SK-N-SH treated with all-trans-retinoic acid at 6 μM for 48 hours (cell line): Measurements from ENCODE around the gene GLIS1.

Experiments used
- ATAC-seq: fragments of 200-7000 bp; cut with Tn5 transposase; 3 replicates; pipeline ENCODE4 v1.9.1; 2020; ENCODE audit warnings: mild to moderate bottlenecking, moderate library complexity
- ARNTL ChIP-seq: fragments of 450-650 bp; formaldehyde crosslinking; IDR thresholded peaks from 2 replicates; pipeline ENCODE4 v1.5.0; 2020; ENCODE audit warnings: low read depth, mild to moderate bottlenecking, moderate library complexity, borderline replicate concordance
- BACH2 ChIP-seq: fragments of 250-450 bp; sonication (Bioruptor Pico); IDR thresholded peaks from 2 replicates; pipeline ENCODE4 v1.9.0; 2021; ENCODE audit warnings: mild to moderate bottlenecking, borderline replicate concordance
- CSDC2 ChIP-seq: fragments of 250-450 bp; sonication (Bioruptor Pico); IDR thresholded peaks from 2 replicates; pipeline ENCODE4 v1.5.0; 2020; ENCODE audit warnings: mild to moderate bottlenecking, moderate library complexity
- ESRRG ChIP-seq: fragments of 250-450 bp; sonication (Bioruptor Pico); IDR thresholded peaks from 2 replicates; pipeline ENCODE4 v1.6.1; 2021; ENCODE audit warnings: mild to moderate bottlenecking
- GLIS3 ChIP-seq: fragments of 250-450 bp; sonication (Bioruptor Pico); IDR thresholded peaks from 2 replicates; pipeline ENCODE4 v1.5.0; 2020; ENCODE audit warnings: mild to moderate bottlenecking, moderate library complexity
- ISL1 ChIP-seq: fragments of 250-450 bp; sonication (Bioruptor Pico); IDR thresholded peaks from 2 replicates; pipeline ENCODE4 v2.1.2; 2022; ENCODE audit warnings: mild to moderate bottlenecking, moderate library complexity
- OSR1 ChIP-seq: fragments of 250-450 bp; sonication (Bioruptor Pico); IDR thresholded peaks from 2 replicates; pipeline ENCODE4 v1.8.0; 2022; ENCODE audit warnings: moderate library complexity, mild to moderate bottlenecking, inconsistent platforms
- PATZ1 ChIP-seq: fragments of 250-450 bp; sonication (Bioruptor Pico); IDR thresholded peaks from 2 replicates; pipeline ENCODE4 v1.8.0; 2020; ENCODE audit warnings: mild to moderate bottlenecking, moderate library complexity, borderline replicate concordance
- POU6F1 ChIP-seq: fragments of 250-450 bp; sonication (Bioruptor Pico); IDR thresholded peaks from 2 replicates; pipeline ENCODE4 v1.8.0; 2021; ENCODE audit warnings: low read depth, mild to moderate bottlenecking, moderate library complexity, borderline replicate concordance
- PPARA ChIP-seq: fragments of 250-450 bp; sonication (Bioruptor Pico); IDR thresholded peaks from 2 replicates; pipeline ENCODE4 v1.5.0; 2020; ENCODE audit warnings: mild to moderate bottlenecking, borderline replicate concordance
- RARB ChIP-seq: fragments of 250-450 bp; sonication (Bioruptor Pico); IDR thresholded peaks from 2 replicates; pipeline ENCODE4 v1.8.0; 2021; ENCODE audit warnings: mild to moderate bottlenecking, moderate library complexity
- SNAI2 ChIP-seq: fragments of 250-450 bp; sonication (Bioruptor Pico); IDR thresholded peaks from 2 replicates; pipeline ENCODE4 v1.5.0; 2020; ENCODE audit warnings: mild to moderate bottlenecking, moderate library complexity
- TCF4 ChIP-seq: fragments of 250-450 bp; sonication (Bioruptor Pico); IDR thresholded peaks from 2 replicates; pipeline ENCODE4 v1.8.0; 2021; ENCODE audit warnings: mild to moderate bottlenecking, moderate library complexity, borderline replicate concordance
- TOX ChIP-seq: fragments of 250-450 bp; sonication (Bioruptor Pico); IDR thresholded peaks from 2 replicates; pipeline ENCODE4 v1.8.0; 2021; ENCODE audit warnings: mild to moderate bottlenecking, moderate library complexity, borderline replicate concordance
- TSHZ2 ChIP-seq: fragments of 250-450 bp; sonication (Bioruptor Pico); IDR thresholded peaks from 2 replicates; pipeline ENCODE4 v1.5.0; 2020; ENCODE audit warnings: mild to moderate bottlenecking, moderate library complexity
- ZC3H10 ChIP-seq: fragments of 250-450 bp; sonication (Bioruptor Pico); IDR thresholded peaks from 2 replicates; pipeline ENCODE4 v1.5.1; 2021; ENCODE audit warnings: mild to moderate bottlenecking, moderate library complexity
- ZFP3 ChIP-seq: fragments of 250-450 bp; sonication (Bioruptor Pico); IDR thresholded peaks from 2 replicates; pipeline ENCODE4 v1.5.0; 2020; ENCODE audit warnings: mild to moderate bottlenecking, moderate library complexity
- ZFP30 ChIP-seq: fragments of 450-650 bp; formaldehyde crosslinking; IDR thresholded peaks from 2 replicates; pipeline ENCODE4 v1.5.0; 2022; ENCODE audit warnings: mild to moderate bottlenecking, moderate library complexity
- ZNF565 ChIP-seq: fragments of 450-650 bp; formaldehyde crosslinking; conservative IDR thresholded peaks from 2 replicates; pipeline ENCODE4 v1.5.0; 2020; ENCODE audit warnings: low read depth, mild to moderate bottlenecking, moderate library complexity
- ZNF70 ChIP-seq: fragments of 450-650 bp; formaldehyde crosslinking; IDR thresholded peaks from 2 replicates; pipeline ENCODE4 v1.5.0; 2020; ENCODE audit warnings: mild to moderate bottlenecking, moderate library complexity
- ZNF8 ChIP-seq: fragments of 450-650 bp; formaldehyde crosslinking; IDR thresholded peaks from 2 replicates; pipeline ENCODE4 v1.5.0; 2020; ENCODE audit warnings: mild to moderate bottlenecking, moderate library complexity
- TF ChIP-seq, protein P1 (sequence below): fragments of 250-450 bp; sonication (Bioruptor Pico); IDR thresholded peaks from 2 replicates; pipeline ENCODE4 v1.5.1; 2020; ENCODE audit warnings: low read depth, mild to moderate bottlenecking, moderate library complexity

GLIS1 gene

DNA sequence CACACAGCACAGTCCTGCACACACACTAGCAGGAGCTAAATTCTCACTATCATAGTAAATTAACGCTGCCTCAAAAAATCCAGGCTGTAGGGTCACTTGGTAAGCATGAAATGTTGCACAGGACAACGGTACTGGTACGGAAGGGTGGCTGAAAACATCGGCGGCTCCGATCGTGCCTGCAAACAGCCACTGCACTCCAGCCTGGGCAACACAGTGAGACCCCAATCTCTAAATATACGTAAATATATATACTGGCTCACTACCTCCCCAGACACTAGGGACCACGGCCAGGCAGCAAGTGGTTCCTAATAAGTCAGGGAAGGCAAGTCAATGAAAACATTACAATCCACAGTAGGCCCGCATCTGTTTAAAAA, 44.3 kb downstream of the GLIS1 start:
- TF ChIP-seq TCF4 (CRISPR knock-in tag) (no peak), ZNF8 (CRISPR knock-in tag) (no peak), ISL1 (CRISPR knock-in tag) (no peak), POU6F1 (CRISPR knock-in tag) (no peak), ZC3H10 (CRISPR knock-in tag) (no peak), PATZ1 (CRISPR knock-in tag) (no peak), RARB (no peak), CSDC2 (no peak), BACH2 (no peak), ZNF565 (CRISPR knock-in tag) (no peak), ZNF70 (CRISPR knock-in tag) (no peak), GLIS3 (no peak), ZFP30 (no peak)
- TF ChIP-seq, protein P1, sequence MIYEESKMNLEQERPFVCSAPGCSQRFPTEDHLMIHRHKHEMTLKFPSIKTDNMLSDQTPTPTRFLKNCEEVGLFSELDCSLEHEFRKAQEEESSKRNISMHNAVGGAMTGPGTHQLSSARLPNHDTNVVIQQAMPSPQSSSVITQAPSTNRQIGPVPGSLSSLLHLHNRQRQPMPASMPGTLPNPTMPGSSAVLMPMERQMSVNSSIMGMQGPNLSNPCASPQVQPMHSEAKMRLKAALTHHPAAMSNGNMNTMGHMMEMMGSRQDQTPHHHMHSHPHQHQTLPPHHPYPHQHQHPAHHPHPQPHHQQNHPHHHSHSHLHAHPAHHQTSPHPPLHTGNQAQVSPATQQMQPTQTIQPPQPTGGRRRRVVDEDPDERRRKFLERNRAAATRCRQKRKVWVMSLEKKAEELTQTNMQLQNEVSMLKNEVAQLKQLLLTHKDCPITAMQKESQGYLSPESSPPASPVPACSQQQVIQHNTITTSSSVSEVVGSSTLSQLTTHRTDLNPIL (CRISPR knock-in tag), result no peak
- no peak for ATAC-seq

DNA sequence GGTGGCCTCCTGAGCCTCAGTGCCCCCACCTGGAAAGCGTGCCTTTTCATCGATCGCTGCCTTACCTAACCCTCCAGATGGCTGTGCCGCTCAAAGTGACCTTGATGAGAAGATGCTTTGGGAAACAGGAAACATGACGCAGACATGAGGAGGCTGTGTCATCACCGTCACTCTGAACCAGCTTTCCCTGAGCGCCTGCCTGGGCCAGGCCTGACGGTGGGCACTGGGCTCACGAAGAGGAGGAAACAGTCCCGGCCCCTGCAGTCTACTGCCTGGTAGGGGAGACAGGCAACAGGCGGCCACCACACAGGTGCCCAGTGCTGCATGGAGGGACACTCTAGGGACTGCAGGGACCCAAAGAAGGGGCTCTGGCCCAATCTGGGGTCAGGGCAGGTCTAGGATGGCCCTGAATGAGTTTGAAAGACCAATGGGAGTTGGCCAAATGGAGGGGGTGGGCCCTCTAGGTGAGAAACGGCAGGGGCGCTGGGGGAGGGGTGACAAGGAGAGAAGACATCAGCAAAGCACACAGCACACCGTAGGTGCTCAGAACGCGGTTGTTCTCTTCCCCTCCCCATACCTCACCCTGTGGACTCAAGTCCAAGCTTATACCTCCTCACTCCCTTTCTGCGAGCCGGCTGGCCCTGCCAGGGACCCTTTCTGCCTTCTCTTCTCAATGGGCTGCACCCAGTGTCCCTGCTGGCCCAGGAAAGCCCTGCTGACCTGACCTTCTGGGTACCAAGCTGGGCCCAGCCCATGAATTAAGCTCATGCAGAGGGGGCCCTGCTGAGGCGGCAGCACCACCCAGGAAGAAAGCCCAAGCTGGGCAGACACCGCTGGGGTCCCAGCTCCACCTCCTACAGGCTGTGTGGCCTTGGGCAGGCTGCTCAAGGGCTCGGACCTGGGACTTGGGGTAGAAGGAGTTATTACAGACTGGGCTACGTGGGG, 44.9 kb downstream of the GLIS1 start:
- TF ChIP-seq PATZ1 (CRISPR knock-in tag) (no peak), ZC3H10 (CRISPR knock-in tag) (no peak), ZNF70 (CRISPR knock-in tag) (no peak), PPARA (CRISPR knock-in tag) (no peak), RARB (no peak), CSDC2 (no peak), POU6F1 (CRISPR knock-in tag) (no peak), ESRRG (CRISPR knock-in tag) (no peak), TSHZ2 (CRISPR knock-in tag) (no peak), OSR1 (CRISPR knock-in tag) (no peak), TOX (CRISPR knock-in tag) (no peak), BACH2 (no peak), GLIS3 (no peak), SNAI2 (CRISPR knock-in tag) (no peak), ARNTL (CRISPR knock-in tag) (no peak), ZFP3 (no peak), ZNF8 (CRISPR knock-in tag) (no peak)
- TF ChIP-seq, protein P1 (CRISPR knock-in tag), result no peak

More for the DNA sequence above, 44.9 kb downstream of the GLIS1 start:
- ATAC-seq, result no peak; the same call in 2 of the 3 replicates
